HepG2 (cell line): ENCODE data around the gene AGBL1. TPM values are rescaled to one million over a fixed set of nuclear protein-coding genes. Genes with fewer than 3 reads are reported as not detected.

Experiments
- ATAC-seq: fragments of 200-7000 bp; cut with Tn5 transposase; 3 replicates; pipeline ENCODE4 v1.9.1; 2020; ENCODE audit warnings: mild to moderate bottlenecking, moderate library complexity
- BruUV-seq: library from RNA; stranded (reverse); fragments of 400-500 nt; replicated peaks from 2 replicates; lab custom pipeline; 2021; lab: Mats Ljungman, UMichigan
- CTCF ChIA-PET: fragments of 300-600 bp; formaldehyde crosslinking; extraction: SDS; loops from one replicate; lab custom pipeline; 2021; ENCODE audit warnings: low total read pairs, inconsistent platforms, low intra/inter-chr PET ratio; lab: Yijun Ruan, JAX
- POLR2A ChIA-PET: fragments of 350-600 bp; sonication (Branson Sonifier 250); formaldehyde crosslinking; loops from one replicate; lab custom pipeline; 2020; ENCODE audit warnings: antibody characterized with exemption, inconsistent platforms; lab: Yijun Ruan, JAX
- DNase-seq: peaks from one replicate; pipeline ENCODE4 v3.0.0-alpha.2; 2015; ENCODE audit warnings: low spot score
- FAIRE-seq: peaks from 3 replicates; lab custom pipeline; 2011; peaks lifted over from hg19 to GRCh38; lab: Jason Lieb, UNC
- H2AFZ ChIP-seq: one replicate; pipeline ENCODE4 v1.6.1; 2011; ENCODE audit warnings: low read length, inconsistent platforms
- H3K27ac ChIP-seq: fragments of 300-600 bp; 3 replicates; pipeline ENCODE4 v1.8.0; 2011; ENCODE audit warnings: mixed run types, mild to moderate bottlenecking, mixed read lengths, low read length, inconsistent platforms; ENCODE audit not compliant: insufficient read depth; ENCODE audit errors: extremely low read length
- H3K27me3 ChIP-seq, 2 experiments: fragments of 200-600 bp in 1 of 2; 2 replicates in 1 of 2; 3 replicates in 1 of 2; pipeline versions ENCODE4 v1.6.0 to v1.8.0; 2011; ENCODE audit warnings: low read length in 2 of 2, mild to moderate bottlenecking in 2 of 2, moderate library complexity in 2 of 2, inconsistent platforms in 1 of 2; ENCODE audit not compliant: insufficient read depth in 2 of 2, control insufficient read depth in 1 of 2
- H3K36me3 ChIP-seq, 2 experiments: fragments of 200-600 bp in 1 of 2; replicated peaks in 1 of 2; 2 replicates in 1 of 2; 3 replicates in 1 of 2; pipeline versions ENCODE4 v1.5.1 to v1.8.0; 2011; ENCODE audit warnings: low read length in 2 of 2, inconsistent platforms in 1 of 2; ENCODE audit not compliant: insufficient read depth in 2 of 2, control insufficient read depth in 1 of 2
- H3K4me1 ChIP-seq: 2 replicates; pipeline ENCODE4 v1.5.1; 2012; ENCODE audit warnings: low read length, inconsistent platforms; ENCODE audit not compliant: insufficient read depth
- H3K4me2 ChIP-seq: 2 replicates; pipeline ENCODE4 v1.6.0; 2011; ENCODE audit warnings: low read depth, low read length, inconsistent platforms
- H3K4me3 ChIP-seq, 3 experiments: fragments of 200-600 bp in 1 of 3; sonication (generic), shearing (Covaris generic) in 1 of 3; replicated peaks in 1 of 3; 2 replicates each; pipeline ENCODE4 v1.5.1; 2011 to 2016; ENCODE audit warnings: low read length in 3 of 3, inconsistent platforms in 2 of 3, low read depth in 2 of 3, mild to moderate bottlenecking in 2 of 3, control low read depth in 1 of 3, mixed read lengths in 1 of 3; ENCODE audit not compliant: insufficient read depth in 1 of 3
- H3K79me2 ChIP-seq: one replicate; pipeline ENCODE4 v1.6.1; 2011; ENCODE audit warnings: low read length, inconsistent platforms; ENCODE audit not compliant: insufficient read depth
- H3K9ac ChIP-seq: 2 replicates; pipeline ENCODE4 v1.6.0; 2011; ENCODE audit warnings: mild to moderate bottlenecking, low read depth, low read length, inconsistent platforms; ENCODE audit not compliant: insufficient read depth
- H3K9me3 ChIP-seq: 2 replicates; pipeline ENCODE4 v1.5.1; 2012; ENCODE audit warnings: mild to moderate bottlenecking, low read length
- H4K20me1 ChIP-seq: 2 replicates; pipeline ENCODE4 v1.6.0; 2011; ENCODE audit warnings: inconsistent platforms, mild to moderate bottlenecking, low read length, moderate library complexity; ENCODE audit not compliant: insufficient read depth
- BORCS8-MEF2B ChIP-seq: sonication (generic); formaldehyde crosslinking; IDR thresholded peaks from 2 replicates; pipeline ENCODE4 v1.8.0; 2022; ENCODE audit warnings: mild to moderate bottlenecking, missing genetic modification reagents
- CCDC6 ChIP-seq: sonication (generic); formaldehyde crosslinking; IDR thresholded peaks from 2 replicates; pipeline ENCODE4 v1.8.1; 2022; ENCODE audit warnings: mild to moderate bottlenecking, missing genetic modification reagents, moderate library complexity
- HDAC2 ChIP-seq: sonication (generic); formaldehyde crosslinking; IDR thresholded peaks from 2 replicates; pipeline ENCODE4 v1.4.0; 2020; ENCODE audit warnings: missing genetic modification reagents
- SIX1 ChIP-seq: sonication (generic); formaldehyde crosslinking; IDR thresholded peaks from 2 replicates; pipeline ENCODE4 v1.4.0; 2020; ENCODE audit warnings: missing genetic modification reagents, borderline replicate concordance
- ZNF841 ChIP-seq: sonication (generic); formaldehyde crosslinking; IDR thresholded peaks from 2 replicates; pipeline ENCODE4 v1.8.1; 2023; ENCODE audit warnings: missing genetic modification reagents, borderline replicate concordance
- WGBS: methylation state at CpG from one replicate; pipeline ENCODE4 v1.1.6; 2017; ENCODE audit warnings: low lambda C conversion rate; 5-methylcytosine and 5-hydroxymethylcytosine counted together
- in situ Hi-C: cut with HindIII; loops from 2 replicates; pipeline ENCODE4 v1.10.0; 2017; ENCODE audit warnings: low pct_unique_long_range_greater_than_20kb; ENCODE audit not compliant: extremely low pct_ligation_motif_present
- intact Hi-C: fragments of 100-400 bp; cut with micrococcal nuclease; formaldehyde crosslinking; loops from one replicate; pipeline ENCODE4 v1.10.0; 2022; ENCODE audit not compliant: unreplicated experiment
- polyA plus RNA-seq, 8 experiments: library from polyadenylated mRNA; depleted of rRNA in 3 of 8; stranded (reverse) in 7 of 8; unstranded in 1 of 8; fragments of >200 nt; fragmentation: Illumina TruSeq in 4 of 8; extraction: Trizol in 4 of 8; gene quantifications; 2 replicates each; pipeline versions ENCODE4 v1.2.1 to v1.2.3, GENCODE V29; 2011 to 2016; ENCODE audit warnings: low read depth in 4 of 8, missing spikeins in 1 of 8, mixed read lengths in 1 of 8; ENCODE audit not compliant: insufficient read depth in 1 of 8
- total RNA-seq, 5 experiments: library from RNA; depleted of rRNA; stranded (reverse); fragments of >200 nt; fragmentation: Illumina TruSeq; extraction: Trizol; gene quantifications; 2 replicates each; pipeline ENCODE4 v1.2.3, GENCODE V29; 2016; ENCODE audit warnings: low read depth in 1 of 5
- TF ChIP-seq, protein P1 (sequence below): sonication (generic); formaldehyde crosslinking; IDR thresholded peaks from 2 replicates; pipeline ENCODE4 v1.5.0; 2020; ENCODE audit warnings: missing genetic modification reagents
- TF ChIP-seq, protein P2 (sequence below): sonication (generic); formaldehyde crosslinking; IDR thresholded peaks from 2 replicates; pipeline ENCODE4 v1.4.0; 2020; ENCODE audit warnings: missing genetic modification reagents

AGBL1 gene
- total and polyA plus RNA-seq, 2 of the 13 experiments (the other 11 are each of a cell fraction or from before 2014, with no cell fraction given) = 0.01 TPM; not detected in 1

DNA sequence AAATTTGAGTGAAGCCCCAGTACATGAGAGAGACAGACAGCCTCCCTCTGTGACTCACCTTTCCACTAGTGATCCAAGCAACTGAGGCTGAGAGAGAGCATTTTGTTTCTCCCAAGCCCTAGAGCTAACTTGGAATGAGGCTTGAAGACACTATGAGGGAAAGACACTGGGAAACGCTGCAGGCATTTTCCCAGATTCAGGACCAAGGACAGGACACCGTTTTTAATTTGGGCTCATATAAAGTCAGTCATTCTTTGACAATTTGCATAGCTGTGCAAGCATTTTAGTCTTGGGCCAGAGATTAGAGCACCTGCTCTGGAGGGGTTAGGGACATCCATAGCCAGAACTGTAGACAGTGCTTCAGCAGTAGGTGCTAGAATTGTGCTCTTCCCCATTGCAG, 249.0 kb downstream of the AGBL1 start:
- ChIA-PET POLR2A (no interaction called here), CTCF (no interaction called here)
- Histone ChIP-seq H3K27me3 (no peaks in the 10 kb centered on the region), H3K4me2 (no peak overlapping the region), H3K4me1 (no peaks in the 10 kb centered on the region), H3K79me2 (no peaks in the 10 kb centered on the region), H2AFZ (no peak overlapping the region), H3K36me3 (no peaks in the 10 kb centered on the region), H3K4me3 (no peak overlapping the region), H4K20me1 (no peaks in the 10 kb centered on the region), H3K27ac (no peak overlapping the region), H3K9me3 (peaks cover 79% of the 10 kb centered on the region), H3K9ac (no peak overlapping the region)
- in situ Hi-C loops (no loop called here), intact Hi-C loops (no loop called here)
- no peak for TF ChIP-seq BORCS8-MEF2B (CRISPR knock-in tag)
- TF ChIP-seq HDAC2 (CRISPR knock-in tag) = no peak
- FAIRE-seq (no peak), ATAC-seq (no peak), DNase-seq (no peak)
- no TSS peak for BruUV-seq
- 0% methylated on average over 2 of the region's 2 CpGs for WGBS

DNA sequence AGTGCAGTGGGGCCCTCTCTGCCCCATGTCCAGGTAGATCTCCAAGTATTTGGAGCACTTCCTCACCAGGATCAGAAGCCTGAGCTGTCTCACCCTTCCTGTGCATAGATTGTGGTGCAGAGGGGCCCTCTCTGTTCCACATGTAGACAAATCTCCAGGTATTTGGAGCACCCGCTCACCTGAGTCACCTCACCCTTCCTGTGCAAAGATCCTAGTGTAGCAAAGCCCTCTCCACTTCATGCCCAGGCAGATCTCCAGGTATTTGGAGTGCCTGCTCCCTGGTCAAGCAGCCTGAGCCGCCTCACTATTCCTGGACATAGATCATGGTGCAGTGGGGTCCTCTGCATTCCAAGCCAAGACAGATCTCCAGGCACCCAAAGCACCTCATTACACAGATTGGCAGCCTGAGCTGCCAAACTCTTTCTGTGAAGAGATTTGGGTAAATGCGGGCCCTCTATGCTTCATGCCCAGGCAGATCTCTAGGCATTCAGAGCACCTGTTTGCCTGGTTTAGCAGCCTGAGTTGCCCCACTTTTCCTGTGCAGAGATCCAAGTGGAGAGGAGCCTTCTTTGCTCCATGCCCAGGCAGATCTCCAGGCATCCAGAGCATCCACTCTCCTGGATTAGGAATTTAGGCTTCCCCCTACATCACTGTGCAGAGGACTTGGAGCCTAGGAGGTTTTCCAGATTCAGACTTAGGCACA, 249.8 kb downstream of the AGBL1 start:
- no peak overlapping the region for H3K27ac ChIP-seq
- FAIRE-seq (no peak), DNase-seq (no peak), ATAC-seq (no peak)
- ChIA-PET CTCF (no interaction called here), POLR2A (no interaction called here)
- H3K9me3 ChIP-seq = peaks cover 86% of the 10 kb centered on the region
- H3K4me1 ChIP-seq = no peaks in the 10 kb centered on the region
- H3K4me2 ChIP-seq = no peak overlapping the region
- H3K9ac ChIP-seq = no peak overlapping the region
- H2AFZ ChIP-seq = no peak overlapping the region
- no TSS peak for BruUV-seq
- no peaks in the 10 kb centered on the region for H4K20me1 ChIP-seq
- H3K4me3 ChIP-seq = no peak overlapping the region
- intact Hi-C loops = no loop called here
- no peaks in the 10 kb centered on the region for H3K79me2 ChIP-seq
- H3K27me3 ChIP-seq = no peaks in the 10 kb centered on the region
- 7% methylated on average over 2 of the region's 3 CpGs for WGBS
- in situ Hi-C loops = no loop called here
- H3K36me3 ChIP-seq = no peaks in the 10 kb centered on the region
- no peak for TF ChIP-seq CCDC6
- TF ChIP-seq, protein P1, sequence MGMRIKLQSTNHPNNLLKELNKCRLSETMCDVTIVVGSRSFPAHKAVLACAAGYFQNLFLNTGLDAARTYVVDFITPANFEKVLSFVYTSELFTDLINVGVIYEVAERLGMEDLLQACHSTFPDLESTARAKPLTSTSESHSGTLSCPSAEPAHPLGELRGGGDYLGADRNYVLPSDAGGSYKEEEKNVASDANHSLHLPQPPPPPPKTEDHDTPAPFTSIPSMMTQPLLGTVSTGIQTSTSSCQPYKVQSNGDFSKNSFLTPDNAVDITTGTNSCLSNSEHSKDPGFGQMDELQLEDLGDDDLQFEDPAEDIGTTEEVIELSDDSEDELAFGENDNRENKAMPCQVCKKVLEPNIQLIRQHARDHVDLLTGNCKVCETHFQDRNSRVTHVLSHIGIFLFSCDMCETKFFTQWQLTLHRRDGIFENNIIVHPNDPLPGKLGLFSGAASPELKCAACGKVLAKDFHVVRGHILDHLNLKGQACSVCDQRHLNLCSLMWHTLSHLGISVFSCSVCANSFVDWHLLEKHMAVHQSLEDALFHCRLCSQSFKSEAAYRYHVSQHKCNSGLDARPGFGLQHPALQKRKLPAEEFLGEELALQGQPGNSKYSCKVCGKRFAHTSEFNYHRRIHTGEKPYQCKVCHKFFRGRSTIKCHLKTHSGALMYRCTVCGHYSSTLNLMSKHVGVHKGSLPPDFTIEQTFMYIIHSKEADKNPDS = no peak
- TF ChIP-seq, protein P2, sequence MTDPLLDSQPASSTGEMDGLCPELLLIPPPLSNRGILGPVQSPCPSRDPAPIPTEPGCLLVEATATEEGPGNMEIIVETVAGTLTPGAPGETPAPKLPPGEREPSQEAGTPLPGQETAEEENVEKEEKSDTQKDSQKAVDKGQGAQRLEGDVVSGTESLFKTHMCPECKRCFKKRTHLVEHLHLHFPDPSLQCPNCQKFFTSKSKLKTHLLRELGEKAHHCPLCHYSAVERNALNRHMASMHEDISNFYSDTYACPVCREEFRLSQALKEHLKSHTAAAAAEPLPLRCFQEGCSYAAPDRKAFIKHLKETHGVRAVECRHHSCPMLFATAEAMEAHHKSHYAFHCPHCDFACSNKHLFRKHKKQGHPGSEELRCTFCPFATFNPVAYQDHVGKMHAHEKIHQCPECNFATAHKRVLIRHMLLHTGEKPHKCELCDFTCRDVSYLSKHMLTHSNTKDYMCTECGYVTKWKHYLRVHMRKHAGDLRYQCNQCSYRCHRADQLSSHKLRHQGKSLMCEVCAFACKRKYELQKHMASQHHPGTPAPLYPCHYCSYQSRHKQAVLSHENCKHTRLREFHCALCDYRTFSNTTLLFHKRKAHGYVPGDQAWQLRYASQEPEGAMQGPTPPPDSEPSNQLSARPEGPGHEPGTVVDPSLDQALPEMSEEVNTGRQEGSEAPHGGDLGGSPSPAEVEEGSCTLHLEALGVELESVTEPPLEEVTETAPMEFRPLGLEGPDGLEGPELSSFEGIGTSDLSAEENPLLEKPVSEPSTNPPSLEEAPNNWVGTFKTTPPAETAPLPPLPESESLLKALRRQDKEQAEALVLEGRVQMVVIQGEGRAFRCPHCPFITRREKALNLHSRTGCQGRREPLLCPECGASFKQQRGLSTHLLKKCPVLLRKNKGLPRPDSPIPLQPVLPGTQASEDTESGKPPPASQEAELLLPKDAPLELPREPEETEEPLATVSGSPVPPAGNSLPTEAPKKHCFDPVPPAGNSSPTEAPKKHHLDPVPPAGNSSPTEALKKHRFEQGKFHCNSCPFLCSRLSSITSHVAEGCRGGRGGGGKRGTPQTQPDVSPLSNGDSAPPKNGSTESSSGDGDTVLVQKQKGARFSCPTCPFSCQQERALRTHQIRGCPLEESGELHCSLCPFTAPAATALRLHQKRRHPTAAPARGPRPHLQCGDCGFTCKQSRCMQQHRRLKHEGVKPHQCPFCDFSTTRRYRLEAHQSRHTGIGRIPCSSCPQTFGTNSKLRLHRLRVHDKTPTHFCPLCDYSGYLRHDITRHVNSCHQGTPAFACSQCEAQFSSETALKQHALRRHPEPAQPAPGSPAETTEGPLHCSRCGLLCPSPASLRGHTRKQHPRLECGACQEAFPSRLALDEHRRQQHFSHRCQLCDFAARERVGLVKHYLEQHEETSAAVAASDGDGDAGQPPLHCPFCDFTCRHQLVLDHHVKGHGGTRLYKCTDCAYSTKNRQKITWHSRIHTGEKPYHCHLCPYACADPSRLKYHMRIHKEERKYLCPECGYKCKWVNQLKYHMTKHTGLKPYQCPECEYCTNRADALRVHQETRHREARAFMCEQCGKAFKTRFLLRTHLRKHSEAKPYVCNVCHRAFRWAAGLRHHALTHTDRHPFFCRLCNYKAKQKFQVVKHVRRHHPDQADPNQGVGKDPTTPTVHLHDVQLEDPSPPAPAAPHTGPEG = no peak
- TF ChIP-seq ZNF841 = no peak
- TF ChIP-seq SIX1 (CRISPR knock-in tag) = no peak
